Mesendoderm (in vitro differentiated cells): ENCODE results near the gene CYP2C9.
"Not testable (repeated sequence)": the region's sequence is repeated elsewhere in the genome, so short reads cannot be mapped to it uniquely, and the experiment has no call there.

ENCODE experiments used
- DNase-seq: peaks from one replicate; pipeline ENCODE4 v3.0.0; 2013
- H2AK5ac ChIP-seq: 2 replicates; pipeline ENCODE4 v1.6.1; 2013; ENCODE audit warnings: low read length, inconsistent platforms
- H2BK120ac ChIP-seq: 2 replicates; pipeline ENCODE4 v1.6.1; 2013; ENCODE audit warnings: low read depth, mild to moderate bottlenecking, low read length, moderate library complexity, mixed read lengths
- H2BK15ac ChIP-seq: replicated peaks from 2 replicates; pipeline ENCODE4 v1.6.1; 2013; ENCODE audit warnings: low read depth, mild to moderate bottlenecking, moderate library complexity
- H2BK5ac ChIP-seq: 2 replicates; pipeline ENCODE4 v1.6.1; 2013; ENCODE audit warnings: low read length, inconsistent platforms
- H3K18ac ChIP-seq: 2 replicates; pipeline ENCODE4 v1.6.1; 2013; ENCODE audit warnings: mild to moderate bottlenecking, low read length, mixed read lengths
- H3K23ac ChIP-seq: one replicate; pipeline ENCODE4 v1.6.1; 2013; ENCODE audit warnings: low read length
- H3K27ac ChIP-seq: 2 replicates; pipeline ENCODE4 v1.5.1; 2013; ENCODE audit warnings: low read depth, mild to moderate bottlenecking, inconsistent platforms, low read length, moderate library complexity
- H3K27me3 ChIP-seq: 2 replicates; pipeline ENCODE4 v1.6.1; 2013; ENCODE audit warnings: low read length, control low read depth, mild to moderate bottlenecking, inconsistent platforms; ENCODE audit not compliant: insufficient read depth, poor library complexity
- H3K36me3 ChIP-seq: 2 replicates; pipeline ENCODE4 v1.6.1; 2013; ENCODE audit warnings: low read length, inconsistent platforms; ENCODE audit not compliant: control insufficient read depth, insufficient read depth
- H3K4ac ChIP-seq: one replicate; pipeline ENCODE4 v1.6.1; 2013; ENCODE audit warnings: low read depth, mild to moderate bottlenecking, low read length, moderate library complexity
- H3K4me1 ChIP-seq: 2 replicates; pipeline ENCODE4 v1.6.1; 2013; ENCODE audit warnings: low read depth, low read length, inconsistent platforms; ENCODE audit not compliant: control insufficient read depth
- H3K4me2 ChIP-seq: 2 replicates; pipeline ENCODE4 v1.6.1; 2013; ENCODE audit warnings: low read length
- H3K4me3 ChIP-seq: 2 replicates; pipeline ENCODE4 v1.5.1; 2013; ENCODE audit warnings: mild to moderate bottlenecking, low read length
- H3K56ac ChIP-seq: one replicate; pipeline ENCODE4 v1.6.1; 2013; ENCODE audit warnings: low read length
- H3K79me1 ChIP-seq: 2 replicates; pipeline ENCODE4 v1.6.1; 2013; ENCODE audit warnings: low read length, inconsistent platforms
- H3K79me2 ChIP-seq: 2 replicates; pipeline ENCODE4 v1.6.1; 2013; ENCODE audit warnings: mild to moderate bottlenecking, low read length; ENCODE audit not compliant: control insufficient read depth, insufficient read depth
- H3K9ac ChIP-seq: 2 replicates; pipeline ENCODE4 v1.6.1; 2013; ENCODE audit warnings: low read length, inconsistent platforms
- H4K5ac ChIP-seq: one replicate; pipeline ENCODE4 v1.6.1; 2013; ENCODE audit warnings: low read length
- H4K8ac ChIP-seq: one replicate; pipeline ENCODE4 v1.6.1; 2013; ENCODE audit warnings: low read depth, mild to moderate bottlenecking, control low read depth, low read length, moderate library complexity
- WGBS: extraction: QIAGEN DNeasy Blood & Tissue Kit; methylation state at CpG from one replicate; pipeline ENCODE4 v1.1.7; 2013; ENCODE audit warnings: low lambda C conversion rate, missing lambda C conversion rate; ENCODE audit not compliant: insufficient coverage; ENCODE audit errors: extremely low coverage; 5-methylcytosine and 5-hydroxymethylcytosine counted together

Gene CYP2C9

DNA sequence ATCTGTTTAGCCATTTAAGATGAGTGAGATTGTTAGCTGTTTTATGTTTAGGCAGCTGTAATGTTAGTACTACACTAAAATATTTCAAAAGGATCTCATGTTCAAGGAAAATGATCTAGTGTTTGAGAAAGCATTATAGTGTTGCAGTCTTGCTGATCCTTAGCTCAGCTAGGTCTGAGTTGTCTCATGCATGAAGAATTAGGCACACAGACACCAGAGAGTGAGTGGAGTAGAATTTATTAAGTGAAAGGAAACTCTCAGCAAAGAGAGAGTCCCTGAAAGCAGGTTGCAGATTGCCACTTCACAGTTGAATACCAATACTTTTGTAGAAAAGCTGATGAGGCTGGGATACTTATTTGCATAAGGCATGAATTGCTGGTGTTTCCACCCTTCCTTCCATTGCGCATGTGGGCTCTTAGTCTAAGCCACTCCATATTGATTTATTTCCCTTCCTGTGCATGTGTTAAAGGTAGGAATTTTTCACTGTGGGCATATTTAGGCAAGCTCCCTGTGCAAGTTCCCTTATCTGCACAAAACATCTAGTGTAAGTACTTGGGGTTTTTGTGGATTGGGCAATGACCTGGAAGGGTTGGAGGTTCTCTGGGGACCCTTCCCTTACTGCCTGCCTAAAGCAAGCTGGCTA lies 33.8 kb upstream of the CYP2C9 start:
- not testable (repeated sequence) for H3K9ac ChIP-seq, H4K8ac ChIP-seq, H3K4ac ChIP-seq, H3K18ac ChIP-seq, H3K56ac ChIP-seq, H4K5ac ChIP-seq, H2BK120ac ChIP-seq, H2BK5ac ChIP-seq, H3K4me3 ChIP-seq, H3K4me1 ChIP-seq, H3K4me2 ChIP-seq, H3K79me1 ChIP-seq, H2AK5ac ChIP-seq, H3K36me3 ChIP-seq, DNase-seq, H3K27me3 ChIP-seq, H3K27ac ChIP-seq, H3K79me2 ChIP-seq, H2BK15ac ChIP-seq, H3K23ac ChIP-seq
- no CpG with 5 or more reads among the region's 1 CpG for WGBS

DNA sequence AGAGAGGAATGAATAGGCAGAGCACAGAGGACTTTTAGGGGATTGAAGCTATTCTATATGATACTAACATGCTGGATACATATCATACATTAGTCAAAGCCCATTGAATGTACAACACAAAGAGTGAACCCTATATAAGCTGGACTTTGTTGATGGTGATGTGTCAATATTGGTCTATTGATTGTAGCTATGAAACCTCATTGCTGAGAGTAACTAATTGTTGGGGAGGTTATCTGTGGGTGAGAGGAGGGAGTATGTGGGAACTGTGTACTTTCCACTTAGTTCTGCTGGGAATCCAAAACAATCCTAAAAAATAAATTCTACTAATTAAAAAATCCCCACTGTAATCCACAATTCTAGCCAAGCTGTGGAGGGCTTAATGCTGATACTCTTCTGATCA lies 22.0 kb upstream of the CYP2C9 start:
- Histone ChIP-seq H4K5ac (no peak overlapping the region), H2BK15ac (no peak overlapping the region), H2BK120ac (no peak overlapping the region), H3K4me1 (no peaks in the 10 kb centered on the region), H4K8ac (no peak overlapping the region), H3K36me3 (no peaks in the 10 kb centered on the region), H2BK5ac (no peak overlapping the region), H2AK5ac (no peak overlapping the region), H3K4me2 (no peak overlapping the region), H3K9ac (no peak overlapping the region), H3K23ac (no peak overlapping the region), H3K79me2 (no peaks in the 10 kb centered on the region), H3K56ac (no peak overlapping the region), H3K4ac (no peak overlapping the region), H3K79me1 (no peaks in the 10 kb centered on the region), H3K27me3 (no peaks in the 10 kb centered on the region), H3K4me3 (no peak overlapping the region), H3K27ac (no peak overlapping the region), H3K18ac (no peak overlapping the region)
- DNase-seq = no peak

- Histone ChIP-seq H3K79me1 (no peaks in the 10 kb centered on the region), H3K4me2 (no peak overlapping the region)
Measured at GRCh38 chr10:94936721-94937120, 1.7 kb upstream of the CYP2C9 start.

GRCh38 chr10:94943432-94944103 lies 5.1 kb downstream of the CYP2C9 start:
- not testable (repeated sequence) for H3K4me2 ChIP-seq, H3K4ac ChIP-seq, H3K23ac ChIP-seq, H3K27me3 ChIP-seq, H3K79me1 ChIP-seq, H3K9ac ChIP-seq, H3K18ac ChIP-seq, H2BK120ac ChIP-seq, H3K36me3 ChIP-seq, H3K56ac ChIP-seq, H2BK15ac ChIP-seq, H3K4me1 ChIP-seq, H3K79me2 ChIP-seq, H3K27ac ChIP-seq, H4K5ac ChIP-seq, H2AK5ac ChIP-seq, H3K4me3 ChIP-seq, H4K8ac ChIP-seq, H2BK5ac ChIP-seq
- DNase-seq = peak; percentile 44
- no CpG with 5 or more reads among the region's 5 CpGs for WGBS

More at GRCh38 chr10:94936721-94937120, 1.7 kb upstream of the CYP2C9 start:
- Histone ChIP-seq H3K4me3 (no peak overlapping the region), H4K8ac (no peak overlapping the region), H3K36me3 (no peaks in the 10 kb centered on the region), H3K18ac (no peak overlapping the region), H2BK120ac (no peak overlapping the region), H3K9ac (no peak overlapping the region), H3K4me1 (no peaks in the 10 kb centered on the region), H2AK5ac (no peak overlapping the region), H3K56ac (no peak overlapping the region), H3K4ac (no peak overlapping the region), H2BK5ac (no peak overlapping the region), H3K27ac (no peak overlapping the region), H2BK15ac (no peak overlapping the region), H4K5ac (no peak overlapping the region), H3K79me2 (no peaks in the 10 kb centered on the region), H3K23ac (no peak overlapping the region), H3K27me3 (no peaks in the 10 kb centered on the region)
- WGBS = no CpG with 5 or more reads among the region's 2 CpGs
- DNase-seq = no peak

- not testable (repeated sequence) for H3K9ac ChIP-seq, H3K4me3 ChIP-seq, H3K56ac ChIP-seq, H2BK120ac ChIP-seq, H3K4ac ChIP-seq, H2AK5ac ChIP-seq, H3K36me3 ChIP-seq, H3K18ac ChIP-seq, H3K4me1 ChIP-seq, H3K27ac ChIP-seq, H4K8ac ChIP-seq, H2BK5ac ChIP-seq, H2BK15ac ChIP-seq, H4K5ac ChIP-seq, H3K79me2 ChIP-seq, H3K23ac ChIP-seq, H3K4me2 ChIP-seq, H3K27me3 ChIP-seq, DNase-seq, H3K79me1 ChIP-seq
- no CpG with 5 or more reads among the region's 4 CpGs for WGBS
Measured at GRCh38 chr10:94946181-94946580, 7.7 kb downstream of the CYP2C9 start.

GRCh38 chr10:94963901-94964300 lies 25.4 kb downstream of the CYP2C9 start:
- H3K4ac ChIP-seq = no peak overlapping the region
- WGBS = no CpG with 5 or more reads among the region's 1 CpG
- no peak overlapping the region for H3K27ac ChIP-seq
- no peaks in the 10 kb centered on the region for H3K79me2 ChIP-seq
- H3K56ac ChIP-seq = no peak overlapping the region
- no peak overlapping the region for H3K23ac ChIP-seq
- H3K4me1 ChIP-seq = no peaks in the 10 kb centered on the region
- DNase-seq = peak; percentile 99
- H4K5ac ChIP-seq = no peak overlapping the region
- H3K27me3 ChIP-seq = no peaks in the 10 kb centered on the region
- H3K4me3 ChIP-seq = no peak overlapping the region
- H3K79me1 ChIP-seq = no peaks in the 10 kb centered on the region
- no peak overlapping the region for H2BK5ac ChIP-seq
- no peak overlapping the region for H4K8ac ChIP-seq
- H2AK5ac ChIP-seq = no peak overlapping the region
- no peaks in the 10 kb centered on the region for H3K36me3 ChIP-seq
- no peak overlapping the region for H3K18ac ChIP-seq
- H3K9ac ChIP-seq = no peak overlapping the region
- H2BK15ac ChIP-seq = no peak overlapping the region
- H2BK120ac ChIP-seq = no peak overlapping the region
- H3K4me2 ChIP-seq = no peak overlapping the region
